Thymus (tissue), 11 donors: ENCODE measurements around the gene C6. TPM values are rescaled to one million over a fixed set of nuclear protein-coding genes. Genes with fewer than 3 reads are reported as not detected.
"Not testable (repeated sequence)": the region's sequence is repeated elsewhere in the genome, so short reads cannot be mapped to it uniquely, and the experiment has no call there.

Experiments
- DNase-seq, 9 donors: peaks; one replicate each; pipeline ENCODE4 v3.0.0-alpha.2; 2013; ENCODE audit warnings: low spot score in 9 of 9, low read depth in 6 of 9, missing footprints in 1 of 9
- H3K27ac ChIP-seq, 2 donors: one replicate each; pipeline ENCODE4 v1.5.1; 2013; ENCODE audit warnings: control low read depth in 1 of 2, low read depth in 1 of 2, low read length in 1 of 2, mild to moderate bottlenecking in 1 of 2, moderate library complexity in 1 of 2
- H3K27me3 ChIP-seq, 2 donors: one replicate each; pipeline ENCODE4 v1.5.1; 2013; ENCODE audit warnings: low read length in 1 of 2; ENCODE audit not compliant: control insufficient read depth in 2 of 2, insufficient read depth in 1 of 2
- H3K36me3 ChIP-seq, 2 donors: one replicate each; pipeline ENCODE4 v1.5.1; 2013; ENCODE audit warnings: low read length in 1 of 2, mild to moderate bottlenecking in 1 of 2, moderate library complexity in 1 of 2; ENCODE audit not compliant: control insufficient read depth in 2 of 2, insufficient read depth in 2 of 2
- H3K4me1 ChIP-seq, 2 donors: one replicate each; pipeline ENCODE4 v1.5.1; 2013; ENCODE audit warnings: low read length in 2 of 2; ENCODE audit not compliant: control insufficient read depth in 2 of 2, insufficient read depth in 2 of 2
- H3K4me3 ChIP-seq, 2 donors: one replicate each; pipeline ENCODE4 v1.5.1; 2013; ENCODE audit warnings: low read length in 2 of 2, control low read depth in 1 of 2, mild to moderate bottlenecking in 1 of 2
- H3K9me3 ChIP-seq, 2 donors: one replicate each; pipeline ENCODE4 v1.5.1; 2013; ENCODE audit warnings: low read length in 1 of 2, mild to moderate bottlenecking in 1 of 2; ENCODE audit not compliant: control insufficient read depth in 2 of 2, insufficient read depth in 1 of 2
- WGBS: extraction: QIAGEN DNeasy Blood & Tissue Kit; methylation state at CpG from one replicate; pipeline ENCODE4 v1.1.7; 2013; 5-methylcytosine and 5-hydroxymethylcytosine counted together
- polyA plus RNA-seq: library from polyadenylated mRNA; stranded (reverse); fragments of 200-250 nt; gene quantifications from one replicate; pipeline ENCODE4 v1.2.3, GENCODE V29; 2013
- total RNA-seq: library from RNA; stranded (reverse); fragments of 120-200 nt; gene quantifications from one replicate; pipeline ENCODE4 v1.2.4, GENCODE V29; 2013
- donor health status: healthy.

C6 gene
- total and polyA plus RNA-seq, 2 donors: 0.28 to 0.73 TPM

DNA sequence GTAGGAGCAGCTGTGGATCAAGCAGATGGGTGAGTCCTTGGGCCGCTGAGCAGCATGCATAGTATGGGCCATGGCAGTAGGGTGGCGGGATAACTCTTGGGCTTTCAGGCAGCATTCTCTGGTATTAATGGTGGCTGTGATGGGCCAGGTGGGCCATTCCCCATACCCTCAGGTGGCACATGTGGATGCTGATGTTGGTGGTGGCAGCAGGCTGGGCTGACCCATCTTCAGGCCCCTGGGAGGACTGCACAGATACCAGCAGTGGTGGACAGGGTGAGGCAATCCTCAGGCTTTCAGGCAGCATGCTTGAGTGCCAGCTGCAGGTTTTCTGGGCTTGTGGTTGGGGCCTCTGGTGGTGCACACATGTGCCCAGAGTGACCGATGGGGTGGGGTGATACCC lies 27.1 kb upstream of the C6 start:
- Histone ChIP-seq H3K27ac (no peak overlapping the region), H3K4me1 (no peaks in the 10 kb centered on the region), H3K27me3 (no peaks in the 10 kb centered on the region), H3K9me3 (peaks cover 0 to 6% of the 10 kb centered on the region in 2 donors), H3K36me3 (no peaks in the 10 kb centered on the region), H3K4me3 (no peak overlapping the region)
- no peak for DNase-seq
- WGBS: 96% methylated on average over 3 of the region's 3 CpGs

DNA sequence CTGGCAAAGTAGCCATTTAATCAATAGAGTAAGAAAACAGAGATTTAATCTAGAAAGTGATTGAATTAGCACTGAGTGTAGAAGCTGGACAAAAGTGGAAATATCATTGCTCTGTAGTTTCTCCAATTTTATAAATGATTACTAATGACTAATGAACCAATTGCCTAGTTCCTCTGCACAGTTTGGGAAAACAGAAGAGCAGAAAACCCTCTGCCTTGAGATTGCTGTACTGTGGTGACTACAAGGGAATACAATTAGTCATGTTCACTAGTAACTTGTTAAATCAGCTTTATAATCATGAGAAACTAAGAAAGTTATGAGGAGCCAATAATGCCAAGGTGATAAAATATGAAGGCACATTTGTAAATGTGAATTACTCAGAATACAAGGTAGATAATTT lies 21.1 kb upstream of the C6 start:
- no peak overlapping the region for H3K27ac ChIP-seq

DNA sequence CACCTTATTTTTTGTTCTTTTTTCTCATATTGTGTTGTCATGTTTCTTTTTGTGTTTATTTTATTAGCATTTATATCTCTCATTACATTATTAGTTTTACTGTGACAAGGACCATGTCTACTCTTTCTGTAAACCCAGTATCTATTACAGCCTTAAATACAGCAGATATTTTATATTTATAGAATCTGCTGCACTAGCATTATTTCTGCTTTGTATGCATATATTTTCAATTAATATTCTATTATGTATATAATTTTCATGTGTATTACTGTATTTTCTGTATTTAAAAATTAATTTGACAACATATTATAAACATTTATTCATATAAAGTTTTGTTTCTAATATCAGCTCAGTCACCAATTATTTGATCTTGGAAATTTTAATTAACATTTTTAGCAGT lies 19.5 kb upstream of the C6 start:
- no peaks in the 10 kb centered on the region for H3K9me3 ChIP-seq
- no peaks in the 10 kb centered on the region for H3K27me3 ChIP-seq
- H3K36me3 ChIP-seq: no peaks in the 10 kb centered on the region
- no peak overlapping the region for H3K4me3 ChIP-seq
- H3K27ac ChIP-seq: no peak overlapping the region
- H3K4me1 ChIP-seq: no peaks in the 10 kb centered on the region
- no peak for DNase-seq

More for the DNA sequence above, 21.1 kb upstream of the C6 start:
- Histone ChIP-seq H3K36me3 (no peaks in the 10 kb centered on the region), H3K9me3 (no peaks in the 10 kb centered on the region), H3K4me1 (no peaks in the 10 kb centered on the region), H3K27me3 (no peaks in the 10 kb centered on the region), H3K4me3 (no peak overlapping the region)
- no peak for DNase-seq

DNA sequence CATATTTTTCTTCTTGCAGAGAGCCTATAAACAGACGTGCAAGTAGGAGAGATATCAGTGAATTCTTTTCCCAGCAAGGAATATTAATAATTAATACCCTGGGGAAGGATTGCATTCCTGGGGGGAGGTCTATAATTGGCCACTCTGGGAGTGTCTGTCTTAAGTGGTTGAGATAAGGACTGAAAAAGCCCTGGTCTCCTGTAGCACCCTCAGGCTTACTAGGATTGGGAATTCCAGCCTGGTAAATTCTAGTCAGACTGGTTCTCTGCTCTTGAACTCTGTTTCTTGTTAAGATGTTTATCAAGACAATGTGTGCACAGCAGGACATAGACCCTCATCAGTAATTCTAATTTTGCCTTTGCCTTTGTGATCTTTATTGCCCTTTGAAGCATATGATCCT lies 16.9 kb upstream of the C6 start:
- not testable (repeated sequence) for DNase-seq, H3K9me3 ChIP-seq, H3K27ac ChIP-seq, H3K36me3 ChIP-seq, H3K27me3 ChIP-seq, H3K4me1 ChIP-seq, H3K4me3 ChIP-seq
- WGBS: 92% methylated on average over 1 of the region's 1 CpG

DNA sequence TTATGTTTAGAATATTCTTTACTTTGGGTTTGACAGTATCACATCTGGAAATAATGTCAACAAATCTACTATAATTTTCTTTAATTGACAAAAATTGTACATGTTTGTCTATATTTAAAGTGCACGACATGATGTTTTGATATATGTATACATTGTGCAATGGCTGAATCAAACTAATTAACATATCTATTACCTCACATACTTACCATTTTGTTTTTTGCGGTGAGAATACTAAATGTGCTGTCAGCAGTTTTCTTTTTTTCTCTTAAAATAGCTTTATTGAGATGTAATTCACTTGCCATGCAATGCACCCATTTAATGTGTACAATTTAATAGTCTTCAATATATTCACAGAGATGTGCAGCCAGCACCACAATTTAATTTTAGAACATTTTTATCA lies 10.6 kb upstream of the C6 start:
- no peaks in the 10 kb centered on the region for H3K27me3 ChIP-seq
- H3K9me3 ChIP-seq: no peaks in the 10 kb centered on the region
- 96% methylated on average over 2 of the region's 2 CpGs for WGBS
- H3K27ac ChIP-seq: no peak overlapping the region
- no peak overlapping the region for H3K4me3 ChIP-seq
- H3K4me1 ChIP-seq: no peaks in the 10 kb centered on the region
- H3K36me3 ChIP-seq: no peaks in the 10 kb centered on the region
- DNase-seq: no peak

DNA sequence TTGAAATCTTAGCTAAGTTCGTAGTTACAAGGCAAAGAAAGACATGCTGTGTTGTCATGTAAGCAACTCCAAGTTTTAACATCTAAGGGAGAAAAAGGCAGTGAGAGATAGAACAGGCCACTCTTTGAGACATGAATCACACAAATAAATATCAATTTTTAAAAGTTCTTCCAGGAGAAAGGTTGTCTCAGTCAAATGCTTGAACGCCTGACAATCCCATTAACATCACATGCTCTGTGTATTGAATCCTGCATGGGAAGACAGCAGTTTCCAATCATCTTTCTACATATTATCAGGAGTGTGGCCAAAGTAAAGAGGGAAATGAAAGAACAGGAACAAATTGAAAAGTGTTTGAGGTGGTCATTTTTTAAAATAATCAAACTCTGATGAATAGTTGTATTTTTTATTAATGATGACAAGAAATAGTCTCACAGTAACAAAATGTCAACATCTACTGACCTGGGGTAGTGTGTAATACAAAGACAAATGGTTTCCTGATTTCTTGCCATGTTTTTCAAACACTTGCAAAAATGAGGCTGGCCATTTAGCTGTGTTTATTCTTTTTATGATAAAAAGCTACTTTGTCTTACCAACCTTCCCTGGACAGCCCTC lies 6.4 kb upstream of the C6 start:
- H3K27ac ChIP-seq: no peak overlapping the region
- H3K4me1 ChIP-seq: no peaks in the 10 kb centered on the region
- DNase-seq: no peak
- no peaks in the 10 kb centered on the region for H3K36me3 ChIP-seq
- no peak overlapping the region for H3K4me3 ChIP-seq
- H3K27me3 ChIP-seq: no peaks in the 10 kb centered on the region
- 85% methylated on average over 2 of the region's 2 CpGs for WGBS
- H3K9me3 ChIP-seq: no peaks in the 10 kb centered on the region

DNA sequence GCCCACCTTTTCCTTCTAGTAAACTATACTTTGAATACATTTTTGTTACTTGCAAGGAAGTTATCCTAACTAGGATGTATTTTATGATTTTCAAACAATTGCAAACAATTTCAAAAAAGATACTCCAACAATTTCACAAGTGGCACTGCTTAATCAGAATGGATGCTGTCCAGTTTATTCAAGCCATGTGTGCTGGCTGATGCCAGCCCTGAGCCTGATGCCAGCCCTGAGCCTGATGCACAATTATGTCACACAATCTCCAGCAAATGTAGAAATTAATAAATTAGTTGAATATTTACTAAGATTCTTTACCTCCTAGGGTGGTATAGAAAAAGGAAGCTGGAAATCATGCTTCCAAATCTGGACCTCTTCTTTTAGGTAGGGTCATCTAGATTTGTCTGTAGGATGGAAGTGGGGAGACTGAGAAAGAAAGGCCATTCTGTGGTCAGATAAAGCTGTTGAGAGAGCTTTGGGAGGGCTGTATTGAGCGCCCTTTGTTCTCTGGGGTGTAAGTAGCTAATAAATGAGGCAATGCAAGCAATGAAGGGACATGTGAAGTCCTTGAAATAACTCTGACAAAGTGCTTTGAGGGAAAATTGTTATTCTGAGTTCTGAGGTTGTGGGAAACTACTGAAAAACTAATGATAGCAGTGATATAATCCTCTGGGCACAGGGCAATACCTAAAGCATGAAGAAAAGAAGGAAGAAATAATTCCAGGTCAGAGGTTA lies 5.8 kb upstream of the C6 start:
- Histone ChIP-seq H3K36me3 (no peaks in the 10 kb centered on the region), H3K9me3 (no peaks in the 10 kb centered on the region), H3K4me3 (no peak overlapping the region), H3K27ac (no peak overlapping the region), H3K27me3 (no peaks in the 10 kb centered on the region), H3K4me1 (no peaks in the 10 kb centered on the region)
- no peak for DNase-seq
- 86% methylated on average over 1 of the region's 1 CpG for WGBS

DNA sequence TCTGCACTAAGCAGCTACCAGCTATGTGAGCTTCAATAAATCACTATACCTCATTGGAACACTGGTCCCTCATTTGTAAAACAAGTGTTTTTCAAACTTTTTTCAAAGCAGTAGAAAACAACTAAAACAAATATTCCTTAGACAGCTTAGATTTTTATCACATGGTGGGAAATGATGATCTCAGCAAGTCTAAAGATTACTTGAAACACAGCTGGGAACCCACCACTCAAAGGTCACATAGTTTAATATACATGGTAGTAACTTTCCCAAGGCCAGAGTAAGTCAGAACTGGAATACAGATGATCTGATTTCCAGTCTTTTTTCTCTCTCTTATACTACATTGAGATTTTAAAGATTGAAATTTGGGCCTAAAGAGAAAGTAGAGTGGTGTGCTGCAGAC lies 850 bp upstream of the C6 start:
- Histone ChIP-seq H3K4me3 (no peak overlapping the region), H3K9me3 (no peaks in the 10 kb centered on the region), H3K36me3 (no peaks in the 10 kb centered on the region), H3K27me3 (no peaks in the 10 kb centered on the region), H3K27ac (no peak overlapping the region), H3K4me1 (no peaks in the 10 kb centered on the region)
- DNase-seq: no peak

DNA sequence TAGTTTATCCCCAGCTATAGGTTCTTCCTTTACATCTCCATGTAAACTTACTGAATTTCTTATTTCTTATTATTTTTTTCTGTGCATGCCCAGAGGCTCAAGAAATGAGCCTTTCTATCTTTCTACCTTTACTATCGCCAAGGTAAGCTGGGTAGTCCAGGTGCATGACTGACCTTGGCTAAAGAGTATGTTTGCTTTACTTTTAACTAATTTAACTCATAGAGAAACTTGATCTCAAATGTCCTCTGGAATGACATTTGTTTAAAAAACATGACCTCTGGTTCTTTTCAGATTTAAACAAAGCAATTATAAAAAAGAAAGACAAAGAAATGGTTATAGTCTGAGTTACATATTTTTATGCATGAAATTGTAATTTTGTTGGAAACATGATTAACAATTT lies 397 bp downstream of the C6 start:
- H3K4me3 ChIP-seq: no peak overlapping the region
- no peak overlapping the region for H3K27ac ChIP-seq
- no peak for DNase-seq
- no peaks in the 10 kb centered on the region for H3K9me3 ChIP-seq
- 89% methylated on average over 1 of the region's 1 CpG for WGBS
- no peaks in the 10 kb centered on the region for H3K36me3 ChIP-seq
- H3K4me1 ChIP-seq: no peaks in the 10 kb centered on the region
- H3K27me3 ChIP-seq: no peaks in the 10 kb centered on the region
